A549 (cell line): ENCODE results near the gene RBMS3. TPM values are rescaled to one million over a fixed set of nuclear protein-coding genes. Genes with fewer than 3 reads are reported as not detected.

Source experiments
- ATAC-seq, 2 experiments: fragments of 200-7000 bp in 1 of 2; fragments of >200 bp in 1 of 2; cut with Nextera tagmentation in 1 of 2; cut with Tn5 transposase in 1 of 2; 3 replicates each; pipeline versions ENCODE4 v1.8.0 to v1.9.1; 2018 to 2020; ENCODE audit warnings: mild to moderate bottlenecking in 1 of 2, moderate library complexity in 1 of 2
- CTCF ChIA-PET: fragments of 300-600 bp; sonication (Branson Sonifier 250); formaldehyde crosslinking; extraction: SDS; loops from one replicate; lab custom pipeline; 2021; ENCODE audit warnings: antibody characterized with exemption, inconsistent platforms; lab: Yijun Ruan, JAX
- POLR2A ChIA-PET: fragments of 350-600 bp; formaldehyde crosslinking; extraction: SDS; loops from one replicate; lab custom pipeline; 2021; ENCODE audit warnings: antibody characterized with exemption, inconsistent platforms; lab: Yijun Ruan, JAX
- DNase-seq, 2 experiments: peaks; one replicate each; pipeline versions ENCODE4 v3.0.0 to v3.0.0-alpha.2; 2011 to 2016; ENCODE audit warnings: low read depth in 1 of 2, low spot score in 1 of 2
- FAIRE-seq: peaks from 2 replicates; lab custom pipeline; 2011; peaks lifted over from hg19 to GRCh38; lab: Jason Lieb, UNC
- H3K27ac ChIP-seq, 2 experiments: fragments of >200 bp; sonication (Bioruptor Twin); formaldehyde crosslinking; 3 replicates each; pipeline ENCODE4 v1.5.1; 2016 to 2017
- H3K4me1 ChIP-seq: fragments of >200 bp; sonication (Bioruptor Twin); formaldehyde crosslinking; 3 replicates; pipeline ENCODE4 v1.6.1; 2016
- H3K4me2 ChIP-seq: fragments of >200 bp; sonication (Bioruptor Twin); formaldehyde crosslinking; 3 replicates; pipeline ENCODE4 v1.6.1; 2016
- H3K4me3 ChIP-seq: fragments of >200 bp; sonication (Bioruptor Twin); formaldehyde crosslinking; 3 replicates; pipeline ENCODE4 v1.5.1; 2016
- H3K9me3 ChIP-seq: fragments of >200 bp; sonication (Bioruptor Twin); formaldehyde crosslinking; 3 replicates; pipeline ENCODE4 v1.6.1; 2016
- ATOH8 ChIP-seq: fragments of 250-450 bp; sonication (Bioruptor Pico); IDR thresholded peaks from 2 replicates; pipeline ENCODE4 v1.5.0; 2020; ENCODE audit warnings: low read depth, mild to moderate bottlenecking, moderate library complexity
- BCL3 ChIP-seq: fragments of >200 bp; sonication (Bioruptor Twin); formaldehyde crosslinking; IDR thresholded peaks from 3 replicates; pipeline ENCODE4 v1.6.1; 2016
- CBX2 ChIP-seq: fragments of 200-600 bp; sonication (generic); IDR thresholded peaks from 2 replicates; pipeline ENCODE4 v1.6.1; 2016; ENCODE audit warnings: low read depth, mild to moderate bottlenecking, borderline replicate concordance
- CTCF ChIP-seq: fragments of >200 bp; sonication (Bioruptor Twin); formaldehyde crosslinking; IDR thresholded peaks from 3 replicates; pipeline ENCODE4 v1.5.1; 2016
- E2F6 ChIP-seq: IDR thresholded peaks from 2 replicates; pipeline ENCODE4 v1.6.1; 2012; ENCODE audit warnings: low read depth, borderline replicate concordance
- EHMT2 ChIP-seq: fragments of 200-600 bp; sonication (generic); IDR thresholded peaks from 2 replicates; pipeline ENCODE4 v1.6.1; 2016; ENCODE audit warnings: antibody characterized with exemption, low read depth, mild to moderate bottlenecking, moderate library complexity
- ELK1 ChIP-seq: fragments of 150-350 bp; IDR thresholded peaks from 2 replicates; pipeline ENCODE4 v1.6.1; 2014; ENCODE audit warnings: low read depth, mild to moderate bottlenecking, low read length
- EP300 ChIP-seq, 2 experiments: fragments of >200 bp; sonication (Bioruptor Twin); formaldehyde crosslinking; IDR thresholded peaks; 2 replicates in 1 of 2; 3 replicates in 1 of 2; pipeline ENCODE4 v1.6.1; 2016 to 2017
- ESRRA ChIP-seq: fragments of 150-350 bp; IDR thresholded peaks from 2 replicates; pipeline ENCODE4 v1.6.1; 2014; ENCODE audit warnings: mild to moderate bottlenecking, low read length, borderline replicate concordance
- FOSL2 ChIP-seq, 2 experiments: fragments of 450-650 bp in 1 of 2; fragments of >200 bp in 1 of 2; sonication (Bioruptor Twin) in 1 of 2; formaldehyde crosslinking; IDR thresholded peaks; 2 replicates each; pipeline versions ENCODE4 v1.5.0 to v1.6.1; 2016 to 2020; ENCODE audit warnings: mild to moderate bottlenecking in 1 of 2, moderate library complexity in 1 of 2
- FOXS1 ChIP-seq: fragments of 250-450 bp; sonication (Bioruptor Pico); IDR thresholded peaks from 2 replicates; pipeline ENCODE4 v1.5.0; 2020; ENCODE audit warnings: mild to moderate bottlenecking, moderate library complexity
- HOXB13 ChIP-seq: fragments of 250-450 bp; sonication (Bioruptor Pico); IDR thresholded peaks from 2 replicates; pipeline ENCODE4 v1.5.0; 2020; ENCODE audit warnings: low read depth, mild to moderate bottlenecking, moderate library complexity
- HOXB5 ChIP-seq: fragments of 250-450 bp; sonication (Bioruptor Pico); IDR thresholded peaks from 2 replicates; pipeline ENCODE4 v1.5.0; 2020; ENCODE audit warnings: mild to moderate bottlenecking, moderate library complexity
- JUNB ChIP-seq: fragments of >200 bp; sonication (Bioruptor Twin); formaldehyde crosslinking; IDR thresholded peaks from 2 replicates; pipeline ENCODE4 v1.6.1; 2016
- KDM1A ChIP-seq: fragments of 200-600 bp; sonication (generic); IDR thresholded peaks from 2 replicates; pipeline ENCODE4 v1.6.1; 2016; ENCODE audit warnings: low read depth, mild to moderate bottlenecking
- KDM5A ChIP-seq: fragments of 200-600 bp; sonication (generic); IDR thresholded peaks from 2 replicates; pipeline ENCODE4 v1.6.1; 2016; ENCODE audit warnings: antibody characterized with exemption, mild to moderate bottlenecking
- MAFK ChIP-seq: fragments of 450-650 bp; IDR thresholded peaks from 2 replicates; pipeline ENCODE4 v1.6.1; 2014; ENCODE audit not compliant: partially characterized antibody
- MAX ChIP-seq: IDR thresholded peaks from 2 replicates; pipeline ENCODE4 v1.6.1; 2012
- MAZ ChIP-seq: fragments of 150-350 bp; IDR thresholded peaks from 2 replicates; pipeline ENCODE4 v1.6.1; 2014; ENCODE audit warnings: antibody characterized with exemption, low read depth, low read length, borderline replicate concordance
- NFE2L2 ChIP-seq: fragments of 150-350 bp; conservative IDR thresholded peaks from 2 replicates; pipeline ENCODE4 v1.6.1; 2014; ENCODE audit warnings: low read length
- NR3C1 ChIP-seq: fragments of >200 bp; sonication (Bioruptor Twin); formaldehyde crosslinking; IDR thresholded peaks from 3 replicates; pipeline ENCODE4 v1.6.1; 2017
- PBX3 ChIP-seq: IDR thresholded peaks from 2 replicates; pipeline ENCODE4 v1.6.1; 2012
- POLR2A ChIP-seq: IDR thresholded peaks from 2 replicates; pipeline ENCODE4 v1.6.1; 2012; ENCODE audit warnings: mild to moderate bottlenecking, low read length
- RCOR1 ChIP-seq: fragments of 150-350 bp; IDR thresholded peaks from 2 replicates; pipeline ENCODE4 v1.6.1; 2014; ENCODE audit warnings: antibody characterized with exemption, low read length, low read depth
- RNF2 ChIP-seq: fragments of 200-600 bp; sonication (generic); IDR thresholded peaks from 2 replicates; pipeline ENCODE4 v1.6.1; 2016; ENCODE audit warnings: low read depth, mild to moderate bottlenecking, antibody characterized with exemption, moderate library complexity, borderline replicate concordance
- SMC3 ChIP-seq: fragments of >200 bp; sonication (Bioruptor Twin); formaldehyde crosslinking; IDR thresholded peaks from 3 replicates; pipeline ENCODE4 v1.6.1; 2018; ENCODE audit warnings: inconsistent platforms
- TFCP2L1 ChIP-seq: fragments of 250-450 bp; sonication (Bioruptor Pico); IDR thresholded peaks from 2 replicates; pipeline ENCODE4 v1.5.0; 2021; ENCODE audit warnings: mild to moderate bottlenecking
- TP53 ChIP-seq: fragments of 250-450 bp; sonication (Bioruptor Pico); IDR thresholded peaks from 2 replicates; pipeline ENCODE4 v1.5.0; 2021; ENCODE audit warnings: mild to moderate bottlenecking, moderate library complexity
- ZNF302 ChIP-seq: fragments of 250-450 bp; sonication (Bioruptor Pico); IDR thresholded peaks from 2 replicates; pipeline ENCODE4 v1.9.0; 2021; ENCODE audit warnings: inconsistent platforms, mild to moderate bottlenecking, moderate library complexity
- ZSCAN20 ChIP-seq: fragments of 250-450 bp; sonication (Bioruptor Pico); IDR thresholded peaks from 2 replicates; pipeline ENCODE4 v1.8.0; 2022; ENCODE audit warnings: mild to moderate bottlenecking, moderate library complexity
- WGBS: methylation state at CpG from one replicate; pipeline ENCODE4 v1.1.6; 2017; ENCODE audit errors: missing lambda C conversion rate; 5-methylcytosine and 5-hydroxymethylcytosine counted together
- polyA plus RNA-seq, 4 experiments: library from polyadenylated mRNA; depleted of rRNA in 3 of 4; stranded (reverse); fragments of >200 nt; fragmentation: RNase III in 1 of 4; extraction: RNeasy Plus Mini Kit Qiagen cat#74134 plus additional on column Dnase treatment in 1 of 4; gene quantifications; 2 replicates in 3 of 4; 3 replicates in 1 of 4; pipeline ENCODE4 v1.2.3, GENCODE V29; 2011 to 2017

RBMS3 gene
- polyA plus RNA-seq, 2 of the 4 experiments (the other 2 are of a cell fraction) = 0.92 to 4.1 TPM

GRCh38 chr3:29899021-29899420 lies 618.1 kb downstream of the RBMS3 start:
- Histone ChIP-seq H3K27ac (no peak overlapping the region), H3K9me3 (no peaks in the 10 kb centered on the region), H3K4me2 (no peak overlapping the region), H3K4me3 (no peak overlapping the region), H3K4me1 (no peaks in the 10 kb centered on the region)
- ChIA-PET POLR2A (no interaction called here), CTCF (interaction anchor here (1.2 kb wide), 1 partner anchor 29 kb away, joined by 4 read pairs; no protein-coding TSS in a partner anchor)
- WGBS = 55% methylated on average over 2 of the region's 2 CpGs
- DNase-seq (no peak), ATAC-seq (no peak), FAIRE-seq (no peak)
- TF ChIP-seq JUNB (no peak), ZSCAN20 (CRISPR knock-in tag) (no peak), KDM5A (no peak), ESRRA (no peak), E2F6 (no peak), CTCF (no peak), ATOH8 (no peak), CBX2 (no peak), ZNF302 (CRISPR knock-in tag) (no peak), BCL3 (no peak), RCOR1 (no peak), NFE2L2 (no peak), HOXB5 (no peak), EP300 (IDR thresholded peaks at IDR 0.05) (no peak), POLR2A (no peak), SMC3 (no peak), RNF2 (no peak), MAZ (no peak), TP53 (no peak), NR3C1 (no peak)

- WGBS = 88% methylated on average over 2 of the region's 2 CpGs
- H3K4me3 ChIP-seq = no peak overlapping the region
- FAIRE-seq = no peak
- H3K9me3 ChIP-seq = no peaks in the 10 kb centered on the region
- POLR2A ChIA-PET = no interaction called here
- no peaks in the 10 kb centered on the region for H3K4me1 ChIP-seq
- H3K4me2 ChIP-seq = no peak overlapping the region
- CTCF ChIA-PET = interaction anchor here (0.7 to 1.5 kb wide), 3 partner anchors 9 to 26 kb away, joined by 3 read pairs; no protein-coding TSS in a partner anchor
- DNase-seq = no peak
- H3K27ac ChIP-seq = no peak overlapping the region
- ATAC-seq = no peak
- TF ChIP-seq EHMT2 = no peak
- TF ChIP-seq CTCF = no peak
- TF ChIP-seq HOXB13 (CRISPR knock-in tag) = no peak
- no peak for TF ChIP-seq TFCP2L1 (CRISPR knock-in tag)
- no peak for TF ChIP-seq JUNB
- no peak for TF ChIP-seq MAX
- TF ChIP-seq MAFK = no peak
- no peak for TF ChIP-seq PBX3
- no peak for TF ChIP-seq FOSL2 (IDR thresholded peaks at IDR 0.05)
- TF ChIP-seq FOSL2 (CRISPR knock-in tag; IDR thresholded peaks at IDR 0.05) = no peak
- no peak for TF ChIP-seq FOXS1
- TF ChIP-seq KDM1A = no peak
- no peak for TF ChIP-seq ELK1
- no peak for TF ChIP-seq RCOR1
These were observed 620.2 kb downstream of the RBMS3 start for GRCh38 chr3:29901097-29901496.
